ENCODE measurements around the gene POLR2E. TPM values are rescaled to one million over a fixed set of nuclear protein-coding genes. Genes with fewer than 3 reads are reported as not detected.
A peak's percentile ranks its signal among the peaks of the same experiment; 100 is the strongest.

The POLR2E gene
- total RNA-seq, 1 experiment from 2014 or later = 128 TPM

- DNase-seq (ENCODE audit: low read depth) = no peak
These were observed 45.4 kb downstream of the POLR2E start for GRCh38 chr19:1049800-1050199.

- DNase-seq (ENCODE audit: low read depth) = no peak
These were observed 46.1 kb downstream of the POLR2E start for GRCh38 chr19:1049106-1049505.

DNA sequence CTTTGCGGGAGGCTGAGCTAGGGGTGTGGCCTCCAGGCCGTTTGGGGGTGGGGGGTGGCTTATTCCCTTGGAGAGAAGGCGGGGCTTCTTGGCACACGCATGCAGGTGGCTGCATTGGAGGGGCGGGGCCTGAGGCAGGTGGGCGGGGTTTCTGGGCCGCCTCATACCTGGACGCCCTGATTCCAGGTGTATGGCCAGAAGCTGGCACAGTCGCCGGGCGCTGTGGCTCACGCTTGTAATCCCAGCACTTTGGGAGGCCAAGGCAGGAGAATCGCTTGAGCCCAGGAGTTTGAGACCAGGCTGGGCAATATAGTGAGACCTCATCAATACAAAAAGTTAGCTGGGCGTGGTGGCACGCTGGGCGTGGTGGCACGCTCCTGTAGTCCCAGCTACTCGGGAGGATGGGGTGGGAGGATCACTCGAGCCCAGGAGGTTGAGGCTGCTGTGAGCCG lies 47.5 kb downstream of the POLR2E start:
- no peak for DNase-seq (ENCODE audit: low read depth)

GRCh38 chr19:1046836-1047695 lies 48.1 kb downstream of the POLR2E start:
- no peak for DNase-seq (ENCODE audit: low read depth)

DNA sequence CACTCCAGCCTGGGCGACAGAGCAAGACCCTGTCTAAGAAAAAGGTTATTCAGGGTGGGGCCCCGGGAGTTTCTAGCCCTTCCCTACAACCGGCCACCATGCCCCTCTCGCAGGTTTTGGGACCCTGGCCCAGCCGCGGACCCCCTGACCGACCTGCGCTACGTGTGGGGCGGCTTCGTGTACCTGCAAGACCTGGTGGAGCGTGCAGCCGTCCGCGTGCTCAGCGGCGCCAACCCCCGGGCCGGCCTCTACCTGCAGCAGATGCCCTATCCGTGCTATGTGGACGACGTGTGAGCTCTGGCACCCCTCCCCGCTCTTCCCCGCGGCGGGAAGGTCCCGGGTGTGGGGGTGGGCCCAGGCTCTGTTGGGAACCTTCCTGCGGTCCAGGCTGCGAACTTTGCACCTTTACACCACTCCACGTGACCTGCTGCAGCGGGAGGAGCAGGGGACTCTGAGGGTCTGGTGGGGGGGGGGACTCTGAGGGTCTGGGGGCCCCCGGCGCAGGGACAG lies 49.0 kb downstream of the POLR2E start:
- DNase-seq (ENCODE audit: low read depth) = no peak

DNA sequence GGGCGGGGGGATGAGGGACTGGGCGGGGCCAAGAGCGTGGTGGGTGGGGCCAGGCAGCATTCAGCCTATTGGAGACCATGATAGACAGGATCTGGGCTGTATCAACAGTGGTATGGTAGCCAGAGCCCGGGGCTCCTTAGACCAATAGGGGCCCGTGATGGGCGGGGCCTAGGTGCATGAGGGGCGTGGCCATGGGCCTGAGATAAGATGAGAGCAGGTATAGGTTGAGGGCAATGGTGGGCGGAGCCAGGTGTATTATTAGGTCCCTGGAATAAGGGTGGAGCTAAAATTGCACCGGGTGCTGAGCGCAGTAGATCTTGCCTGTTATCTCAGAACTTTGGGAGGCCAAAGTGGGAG lies 50.0 kb downstream of the POLR2E start:
- no peak for DNase-seq (ENCODE audit: low read depth)

- DNase-seq (ENCODE audit: low read depth) = no peak
These were observed 52.3 kb downstream of the POLR2E start for GRCh38 chr19:1042689-1043511.

GRCh38 chr19:1041835-1042685 lies 53.1 kb downstream of the POLR2E start:
- peak; percentile 67 for DNase-seq (ENCODE audit: low read depth)

DNA sequence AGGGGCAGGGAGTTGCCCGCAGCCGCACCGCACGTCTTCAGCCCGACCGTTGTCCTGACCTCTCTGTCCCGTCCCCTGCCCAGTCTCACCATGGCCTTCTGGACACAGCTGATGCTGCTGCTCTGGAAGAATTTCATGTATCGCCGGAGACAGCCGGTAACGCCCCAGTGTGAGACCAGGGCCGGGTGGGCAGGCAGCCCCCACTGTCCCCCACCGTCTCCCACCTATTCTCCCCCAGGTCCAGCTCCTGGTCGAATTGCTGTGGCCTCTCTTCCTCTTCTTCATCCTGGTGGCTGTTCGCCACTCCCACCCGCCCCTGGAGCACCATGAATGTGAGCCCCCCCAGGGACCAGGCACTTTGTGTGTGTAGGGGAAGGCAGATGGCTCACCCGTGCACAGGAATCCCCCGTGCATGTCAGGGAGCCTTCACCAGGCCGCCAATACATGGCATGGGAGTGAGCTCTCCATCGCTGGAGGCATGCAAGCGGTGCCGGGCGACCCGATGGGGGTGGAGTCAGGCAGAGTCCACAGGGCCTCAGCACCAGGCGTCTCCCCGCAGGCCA lies 53.8 kb downstream of the POLR2E start:
- no peak for DNase-seq (ENCODE audit: low read depth)

DNA sequence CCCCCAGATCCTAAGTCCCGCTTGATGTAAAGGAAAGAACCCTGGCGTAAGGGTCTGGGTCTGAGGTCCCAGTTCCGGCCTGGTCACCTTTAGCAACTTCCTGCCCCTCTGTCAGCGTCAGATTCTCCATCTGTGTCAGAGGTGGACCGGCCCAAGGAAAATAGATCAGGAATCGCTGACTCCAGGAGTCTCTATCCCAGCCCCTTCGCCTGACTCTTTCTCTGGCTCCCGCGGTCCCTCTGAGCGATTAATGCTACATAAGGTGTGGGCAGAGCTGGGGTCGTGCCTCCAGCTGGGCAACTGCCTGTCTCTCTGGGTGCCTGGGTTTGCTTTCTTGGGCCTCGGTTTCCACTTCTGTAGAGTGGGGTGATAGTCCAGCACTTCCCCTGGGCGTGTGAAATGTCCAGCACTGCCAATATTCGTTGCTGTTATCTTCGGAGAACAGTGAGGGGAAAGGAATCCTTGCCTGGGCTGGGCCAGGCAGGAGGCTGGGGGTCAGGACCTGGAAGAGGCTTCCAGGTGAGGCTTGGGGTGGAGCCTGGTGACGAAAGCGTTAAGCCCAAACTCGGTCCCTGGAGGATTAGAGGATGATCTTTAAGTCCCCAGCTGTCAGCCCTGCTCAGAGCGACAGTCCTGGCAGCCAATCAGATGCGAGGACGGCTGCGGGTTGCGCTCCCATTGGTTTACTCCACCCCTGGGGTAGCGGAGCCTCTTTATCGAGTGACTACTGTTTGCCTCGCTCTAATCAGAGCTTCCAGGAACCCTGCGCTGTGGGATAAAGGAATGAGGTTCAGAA lies 54.5 kb downstream of the POLR2E start:
- DNase-seq (ENCODE audit: low read depth) = peak; percentile 97

GRCh38 chr19:1039646-1040475 lies 55.3 kb downstream of the POLR2E start, which contains the start of gene ABCA7:
TSS of gene ABCA7 (plus strand) at chr19:1040107. CDS start at chr19:1041362, 1,255 bp downstream.
- peak; percentile 96 for DNase-seq (ENCODE audit: low read depth)

DNA sequence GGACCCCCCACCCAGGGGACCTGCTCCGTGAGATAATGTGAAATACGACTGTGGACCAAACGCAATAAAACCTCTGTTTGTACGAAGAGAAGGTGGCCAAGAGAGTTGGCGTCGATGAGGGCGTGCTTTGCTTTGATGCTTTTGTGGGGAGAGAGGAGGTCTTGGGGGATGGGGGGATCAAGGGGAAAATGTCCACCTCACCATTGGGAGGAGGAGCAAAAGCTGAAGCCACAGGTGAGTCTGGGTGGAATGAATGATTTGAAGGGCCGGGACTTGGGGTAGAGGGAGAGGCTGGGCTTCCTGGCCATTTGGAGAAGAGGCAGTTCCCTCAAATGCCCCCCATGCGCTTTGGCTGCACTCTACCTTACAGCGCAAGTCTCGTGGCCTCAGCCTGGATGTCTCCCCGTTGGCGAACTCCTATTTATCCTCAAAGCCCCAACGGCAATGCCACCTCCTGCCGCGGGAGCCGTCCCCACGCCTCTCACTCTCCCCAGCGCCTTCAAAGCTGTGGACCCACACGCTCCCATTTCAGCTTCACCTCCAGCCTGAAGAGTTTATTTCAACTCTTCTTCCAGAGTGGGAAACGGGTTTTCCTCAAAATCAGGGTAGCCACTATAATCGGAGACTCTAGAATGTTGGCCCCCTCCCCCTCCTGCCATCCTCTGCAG lies 56.1 kb downstream of the POLR2E start:
- DNase-seq (ENCODE audit: low read depth) = no peak

DNA sequence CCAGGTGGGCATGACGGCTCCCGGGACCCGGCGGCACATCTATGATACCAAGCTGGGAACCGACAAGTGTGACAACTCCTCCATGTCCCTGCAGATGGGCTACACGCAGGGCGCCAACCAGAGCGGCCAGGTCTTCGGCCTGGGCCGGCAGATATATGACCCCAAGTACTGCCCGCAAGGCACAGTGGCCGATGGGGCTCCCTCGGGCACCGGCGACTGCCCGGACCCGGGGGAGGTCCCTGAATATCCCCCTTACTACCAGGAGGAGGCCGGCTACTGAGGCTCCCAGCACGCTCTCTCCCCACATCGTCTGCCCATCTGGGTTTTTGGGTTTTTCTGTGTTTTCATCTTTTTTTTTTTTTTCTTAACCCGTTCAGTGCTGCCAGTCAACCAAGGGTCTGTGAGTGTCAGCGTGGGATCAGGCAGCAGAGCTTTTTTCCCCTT lies 57.5 kb downstream of the POLR2E start:
- no peak for DNase-seq (ENCODE audit: low read depth)

Other genes with a start within 250 kb of the POLR2E start
- gene ELANE, start 243.1 kb downstream of the POLR2E start, total RNA-seq (2014; rRNA removed; shearing (Covaris generic)) = not detected in 2 replicates
- 0.29 and 0.60 TPM in 2 replicates for gene CFD, start 235.7 kb downstream of the POLR2E start, total RNA-seq (2014; rRNA removed; shearing (Covaris generic))
- gene MED16, start 202.2 kb downstream of the POLR2E start, total RNA-seq (2014; rRNA removed; shearing (Covaris generic)) = 15.1 and 16.5 TPM in 2 replicates
- not detected in 2 replicates for gene RNU6-9, start 201.9 kb downstream of the POLR2E start, total RNA-seq (2014; rRNA removed; shearing (Covaris generic))
- 19.7 and 29.3 TPM in 2 replicates for gene R3HDM4, start 182.2 kb downstream of the POLR2E start, total RNA-seq (2014; rRNA removed; shearing (Covaris generic))
- gene KISS1R, start 178.0 kb downstream of the POLR2E start, total RNA-seq (2014; rRNA removed; shearing (Covaris generic)) = not detected in 2 replicates
- gene ARID3A, start 169.3 kb downstream of the POLR2E start, total RNA-seq (2014; rRNA removed; shearing (Covaris generic)) = 5.3 and 5.6 TPM in 2 replicates
- gene WDR18, start 111.0 kb downstream of the POLR2E start, total RNA-seq (2014; rRNA removed; shearing (Covaris generic)) = 47.7 and 67.0 TPM in 2 replicates
- gene GRIN3B, start 95.0 kb downstream of the POLR2E start, total RNA-seq (2014; rRNA removed; shearing (Covaris generic)) = 0.20 and 0.24 TPM in 2 replicates
- 46.9 and 58.0 TPM in 2 replicates for gene TMEM259, start 74.3 kb downstream of the POLR2E start, total RNA-seq (2014; rRNA removed; shearing (Covaris generic))
- gene RNU6-2, start 73.9 kb downstream of the POLR2E start, total RNA-seq (2014; rRNA removed; shearing (Covaris generic)) = not detected in 2 replicates
- gene CNN2, start 68.8 kb downstream of the POLR2E start, total RNA-seq (2014; rRNA removed; shearing (Covaris generic)) = 179 and 199 TPM in 2 replicates
- gene ABCA7, start 55.3 kb downstream of the POLR2E start, total RNA-seq (2014; rRNA removed; shearing (Covaris generic)) = 1.5 and 3.4 TPM in 2 replicates
- gene ARHGAP45, start 28.2 kb downstream of the POLR2E start, total RNA-seq (2014; rRNA removed; shearing (Covaris generic)) = 0.98 and 1.3 TPM in 2 replicates
- gene GPX4, start 8.6 kb upstream of the POLR2E start, total RNA-seq (2014; rRNA removed; shearing (Covaris generic)) = 386 and 470 TPM in 2 replicates
- gene SBNO2, start 78.9 kb upstream of the POLR2E start, total RNA-seq (2014; rRNA removed; shearing (Covaris generic)) = 12.1 and 16.3 TPM in 2 replicates
- gene STK11, start 110.4 kb upstream of the POLR2E start, total RNA-seq (2014; rRNA removed; shearing (Covaris generic)) = 19.8 and 34.9 TPM in 2 replicates
- 0.48 and 0.88 TPM in 2 replicates for gene CBARP, start 142.6 kb upstream of the POLR2E start, total RNA-seq (2014; rRNA removed; shearing (Covaris generic))
- gene ATP5F1D, start 146.4 kb upstream of the POLR2E start, total RNA-seq (2014; rRNA removed; shearing (Covaris generic)) = 41.8 and 78.0 TPM in 2 replicates
- gene MIDN, start 153.2 kb upstream of the POLR2E start, total RNA-seq (2014; rRNA removed; shearing (Covaris generic)) = 3.2 and 4.1 TPM in 2 replicates
- 44.2 and 66.8 TPM in 2 replicates for gene CIRBP, start 174.0 kb upstream of the POLR2E start, total RNA-seq (2014; rRNA removed; shearing (Covaris generic))
- 57.6 and 92.0 TPM in 2 replicates for gene FAM174C, start 180.2 kb upstream of the POLR2E start, total RNA-seq (2014; rRNA removed; shearing (Covaris generic))
- not detected in 2 replicates for gene EFNA2, start 190.5 kb upstream of the POLR2E start, total RNA-seq (2014; rRNA removed; shearing (Covaris generic))

Data from RPMI7951 (cell line).